Astrocyte (in vitro differentiated cells and primary cell): ENCODE data around the gene CDC42EP1. TPM values are rescaled to one million over a fixed set of nuclear protein-coding genes. Genes with fewer than 3 reads are reported as not detected.

Source experiments
- DNase-seq: peaks from one replicate; pipeline ENCODE4 v3.0.0-alpha.2; 2010; ENCODE audit warnings: low read depth
- FAIRE-seq: peaks from 2 replicates; lab custom pipeline; 2011; peaks lifted over from hg19 to GRCh38; lab: Jason Lieb, UNC
- H2AFZ ChIP-seq: 2 replicates; pipeline ENCODE4 v1.6.0; 2012; ENCODE audit warnings: low read depth, low read length, inconsistent platforms
- H3K27ac ChIP-seq: 2 replicates; pipeline ENCODE4 v1.5.1; 2011; ENCODE audit warnings: low read depth, low read length, inconsistent platforms
- H3K27me3 ChIP-seq: 2 replicates; pipeline ENCODE4 v1.6.0; 2011; ENCODE audit warnings: low read length, inconsistent platforms; ENCODE audit not compliant: insufficient read depth
- H3K36me3 ChIP-seq: 2 replicates; pipeline ENCODE4 v1.5.1; 2011; ENCODE audit warnings: low read length, inconsistent platforms; ENCODE audit not compliant: insufficient read depth
- H3K4me1 ChIP-seq: 2 replicates; pipeline ENCODE4 v1.5.1; 2011; ENCODE audit warnings: low read length, inconsistent platforms; ENCODE audit not compliant: insufficient read depth
- H3K4me2 ChIP-seq: 2 replicates; pipeline ENCODE4 v1.6.0; 2012; ENCODE audit warnings: low read length, inconsistent platforms
- H3K4me3 ChIP-seq: 2 replicates; pipeline ENCODE4 v1.5.1; 2011; ENCODE audit warnings: low read depth, mild to moderate bottlenecking, low read length, inconsistent platforms; ENCODE audit not compliant: insufficient read depth
- H3K79me2 ChIP-seq: 2 replicates; pipeline ENCODE4 v1.6.0; 2012; ENCODE audit warnings: mild to moderate bottlenecking, low read length, inconsistent platforms; ENCODE audit not compliant: insufficient read depth
- H3K9ac ChIP-seq: 2 replicates; pipeline ENCODE4 v1.6.0; 2012; ENCODE audit warnings: mild to moderate bottlenecking, low read length, inconsistent platforms
- H3K9me3 ChIP-seq: 2 replicates; pipeline ENCODE4 v1.5.1; 2012; ENCODE audit warnings: low read depth, mild to moderate bottlenecking, low read length, inconsistent platforms; ENCODE audit not compliant: insufficient read depth
- H4K20me1 ChIP-seq: 2 replicates; pipeline ENCODE4 v1.6.0; 2012; ENCODE audit warnings: low read length, inconsistent platforms; ENCODE audit not compliant: insufficient read depth
- H3K27ac Mint-ChIP-seq: one replicate; pipeline ENCODE4 v1.8.0; 2021; ENCODE audit warnings: mild to moderate bottlenecking, mixed read lengths; ENCODE audit not compliant: unreplicated experiment
- H3K27me3 Mint-ChIP-seq: one replicate; pipeline ENCODE4 v1.8.0; 2021; ENCODE audit warnings: low read depth, mixed read lengths; ENCODE audit not compliant: unreplicated experiment
- H3K36me3 Mint-ChIP-seq: one replicate; pipeline ENCODE4 v1.8.0; 2021; ENCODE audit warnings: low read depth, mixed read lengths; ENCODE audit not compliant: unreplicated experiment
- H3K4me1 Mint-ChIP-seq: one replicate; pipeline ENCODE4 v1.8.0; 2021; ENCODE audit warnings: low read depth, mixed read lengths; ENCODE audit not compliant: unreplicated experiment
- H3K4me3 Mint-ChIP-seq: one replicate; pipeline ENCODE4 v1.8.0; 2021; ENCODE audit warnings: mild to moderate bottlenecking, moderate library complexity, mixed read lengths; ENCODE audit not compliant: unreplicated experiment
- H3K9me3 Mint-ChIP-seq: one replicate; pipeline ENCODE4 v1.8.0; 2021; ENCODE audit warnings: mild to moderate bottlenecking, mixed read lengths; ENCODE audit not compliant: unreplicated experiment
- CTCF ChIP-seq: IDR thresholded peaks from 2 replicates; pipeline ENCODE4 v1.5.1; 2011; ENCODE audit warnings: low read depth, mild to moderate bottlenecking, inconsistent platforms, low read length, moderate library complexity; ENCODE audit not compliant: insufficient read depth
- EZH2 ChIP-seq: IDR thresholded peaks from 2 replicates; pipeline ENCODE4 v1.6.1; 2012; ENCODE audit warnings: mild to moderate bottlenecking, low read length, inconsistent platforms; ENCODE audit not compliant: insufficient read depth
- total RNA-seq: library from RNA; stranded (reverse); gene quantifications from 2 replicates; pipeline ENCODE4 v1.2.1, GENCODE V29; 2021

The CDC42EP1 gene
- total RNA-seq, 1 donor from 2014 or later = 106 TPM

- DNase-seq (peak; percentile 76), FAIRE-seq (peak; percentile 59)
- TF ChIP-seq CTCF (no peak), EZH2 (no peak)
- Mint-ChIP-seq H3K27ac (peak overlapping the region; percentile 95), H3K36me3 (peaks cover 4% of the 10 kb centered on the region), H3K27me3 (no peaks in the 10 kb centered on the region), H3K4me1 (peaks cover 43% of the 10 kb centered on the region), H3K9me3 (no peaks in the 10 kb centered on the region), H3K4me3 (peak overlapping the region; percentile 85)
- Histone ChIP-seq H3K36me3 (peaks cover 11% of the 10 kb centered on the region), H3K4me3 (peak overlapping the region; percentile 51), H3K9ac (peak overlapping the region; percentile 80), H3K4me1 (peaks cover 69% of the 10 kb centered on the region), H3K27me3 (no peaks in the 10 kb centered on the region), H4K20me1 (peaks cover 73% of the 10 kb centered on the region), H3K79me2 (peaks cover 87% of the 10 kb centered on the region), H3K9me3 (no peaks in the 10 kb centered on the region), H3K4me2 (peak overlapping the region; percentile 85), H3K27ac (peak overlapping the region; percentile 92), H2AFZ (no peak overlapping the region)
Measured at GRCh38 chr22:37564111-37564711, 3.9 kb downstream of the CDC42EP1 start.

GRCh38 chr22:37565830-37566229, 5.5 kb downstream of the CDC42EP1 start:
- H3K4me3 ChIP-seq = no peak overlapping the region
- H3K27ac ChIP-seq = no peak overlapping the region
- H3K27me3 Mint-ChIP-seq = no peaks in the 10 kb centered on the region
- no peak overlapping the region for H3K4me3 Mint-ChIP-seq
- H3K9ac ChIP-seq = no peak overlapping the region
- peaks cover 89% of the 10 kb centered on the region for H4K20me1 ChIP-seq
- H3K4me1 ChIP-seq = peaks cover 76% of the 10 kb centered on the region
- FAIRE-seq (no peak), DNase-seq (no peak)
- no peak overlapping the region for H3K4me2 ChIP-seq
- H3K9me3 Mint-ChIP-seq = no peaks in the 10 kb centered on the region
- H3K36me3 ChIP-seq = peaks cover 15% of the 10 kb centered on the region
- no peak overlapping the region for H2AFZ ChIP-seq
- H3K4me1 Mint-ChIP-seq = peaks cover 55% of the 10 kb centered on the region
- no peak for TF ChIP-seq EZH2
- no peak for TF ChIP-seq CTCF
- peaks cover 8% of the 10 kb centered on the region for H3K36me3 Mint-ChIP-seq
- peaks cover 77% of the 10 kb centered on the region for H3K79me2 ChIP-seq
- H3K9me3 ChIP-seq = no peaks in the 10 kb centered on the region
- H3K27ac Mint-ChIP-seq = peak overlapping the region; percentile 38
- no peaks in the 10 kb centered on the region for H3K27me3 ChIP-seq

DNA sequence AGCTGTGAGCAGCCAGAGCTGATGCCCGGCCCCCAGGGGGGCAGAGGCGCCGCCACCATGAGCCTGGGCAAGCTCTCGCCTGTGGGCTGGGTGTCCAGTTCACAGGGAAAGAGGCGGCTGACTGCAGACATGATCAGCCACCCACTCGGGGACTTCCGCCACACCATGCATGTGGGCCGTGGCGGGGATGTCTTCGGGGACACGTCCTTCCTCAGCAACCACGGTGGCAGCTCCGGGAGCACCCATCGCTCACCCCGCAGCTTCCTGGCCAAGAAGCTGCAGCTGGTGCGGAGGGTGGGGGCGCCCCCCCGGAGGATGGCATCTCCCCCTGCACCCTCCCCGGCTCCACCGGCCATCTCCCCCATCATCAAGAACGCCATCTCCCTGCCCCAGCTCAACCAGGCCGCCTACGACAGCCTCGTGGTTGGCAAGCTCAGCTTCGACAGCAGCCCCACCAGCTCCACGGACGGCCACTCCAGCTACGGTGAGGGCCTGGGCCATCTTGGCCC, 6.1 kb downstream of the CDC42EP1 start:
- Mint-ChIP-seq H3K4me3 (no peak overlapping the region), H3K9me3 (no peaks in the 10 kb centered on the region), H3K27me3 (no peaks in the 10 kb centered on the region), H3K36me3 (peaks cover 8% of the 10 kb centered on the region), H3K4me1 (peaks cover 57% of the 10 kb centered on the region), H3K27ac (no peak overlapping the region)
- H3K4me1 ChIP-seq = peaks cover 79% of the 10 kb centered on the region
- H3K27ac ChIP-seq = no peak overlapping the region
- no peaks in the 10 kb centered on the region for H3K9me3 ChIP-seq
- peaks cover 15% of the 10 kb centered on the region for H3K36me3 ChIP-seq
- no peaks in the 10 kb centered on the region for H3K27me3 ChIP-seq
- DNase-seq (no peak), FAIRE-seq (no peak)
- TF ChIP-seq EZH2 = no peak
- TF ChIP-seq CTCF = no peak
- no peak overlapping the region for H2AFZ ChIP-seq
- H3K4me2 ChIP-seq = no peak overlapping the region
- peak overlapping the region; percentile 30 for H3K9ac ChIP-seq
- H3K4me3 ChIP-seq = no peak overlapping the region
- H4K20me1 ChIP-seq = peaks cover 95% of the 10 kb centered on the region
- H3K79me2 ChIP-seq = peaks cover 72% of the 10 kb centered on the region
